Umbilical cord (tissue), 2 donors: Measurements from ENCODE around the gene TTC33. TPM values are rescaled to one million over a fixed set of nuclear protein-coding genes. Genes with fewer than 3 reads are reported as not detected.
A peak's percentile ranks its signal among the peaks of the same experiment; 100 is the strongest.
"Not testable (repeated sequence)": the region's sequence is repeated elsewhere in the genome, so short reads cannot be mapped to it uniquely, and the experiment has no call there.

ENCODE experiments used
- DNase-seq: peaks from one replicate; pipeline ENCODE4 v3.0.0-alpha.2; 2015; ENCODE audit warnings: low spot score
- total RNA-seq: library from RNA; depleted of rRNA; stranded (reverse); fragments of >200 nt; gene quantifications from one replicate; pipeline ENCODE4 v1.2.3, GENCODE V29; 2014; ENCODE audit warnings: low replicate concordance; ENCODE audit not compliant: insufficient read depth

The TTC33 gene
- total RNA-seq, 1 donor from 2014 or later = 31.5 TPM

DNA sequence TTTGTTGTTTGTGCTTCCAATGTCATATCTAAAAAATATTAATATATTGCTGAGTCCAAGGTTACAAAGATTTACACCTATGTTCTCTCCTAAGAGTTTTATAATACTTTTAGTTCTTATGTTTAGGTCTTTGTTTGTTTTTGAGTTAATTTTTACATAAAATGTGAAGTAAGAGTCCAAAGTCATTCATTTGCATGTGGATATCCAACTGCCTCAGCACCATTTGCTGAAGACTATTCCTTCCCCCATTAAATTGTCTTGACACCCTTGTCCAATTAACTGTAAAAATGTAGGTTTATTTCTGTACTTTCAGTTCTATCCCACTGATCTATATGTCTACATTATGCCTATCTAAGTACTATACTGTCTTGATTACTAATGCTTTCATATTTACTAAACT lies 35.7 kb downstream of the TTC33 start:
- DNase-seq = no peak

DNA sequence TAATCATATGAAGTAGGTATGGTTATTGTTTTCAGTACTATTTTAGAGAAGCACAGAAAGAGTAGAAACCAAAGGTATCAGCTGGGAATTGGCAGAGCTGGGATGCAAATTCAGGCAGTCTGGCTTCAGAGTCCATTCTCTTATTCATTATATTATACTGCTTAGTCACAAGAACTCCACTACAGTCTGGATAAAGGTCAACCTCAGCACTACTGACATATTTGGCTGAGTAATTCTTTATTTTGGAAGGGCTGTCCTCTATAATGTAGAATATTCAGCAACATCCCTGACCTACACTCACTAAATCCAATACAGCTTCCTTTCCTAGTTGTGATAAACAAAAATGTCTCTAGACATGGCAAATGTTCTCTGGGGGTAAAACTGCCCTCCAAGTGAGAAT lies 38.5 kb downstream of the TTC33 start:
- DNase-seq = no peak

DNA sequence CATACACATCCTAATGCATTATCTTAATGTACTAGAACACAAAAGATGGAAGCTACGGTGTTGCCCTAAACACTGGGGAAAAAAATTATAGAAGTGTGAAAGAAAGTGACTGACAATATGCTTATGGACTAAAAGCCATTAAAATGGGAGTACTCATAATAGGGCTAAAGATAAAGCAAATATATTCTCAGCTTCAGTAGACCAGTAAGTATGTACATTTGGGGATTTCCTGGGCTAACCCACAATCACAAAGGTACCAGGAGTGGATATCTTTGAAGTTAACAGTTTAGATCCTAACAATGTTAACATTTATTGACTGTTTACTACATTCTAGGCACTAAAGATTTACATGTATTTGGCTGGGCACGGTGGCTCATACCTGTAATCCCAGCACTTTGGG lies 39.2 kb downstream of the TTC33 start:
- no peak for DNase-seq

DNA sequence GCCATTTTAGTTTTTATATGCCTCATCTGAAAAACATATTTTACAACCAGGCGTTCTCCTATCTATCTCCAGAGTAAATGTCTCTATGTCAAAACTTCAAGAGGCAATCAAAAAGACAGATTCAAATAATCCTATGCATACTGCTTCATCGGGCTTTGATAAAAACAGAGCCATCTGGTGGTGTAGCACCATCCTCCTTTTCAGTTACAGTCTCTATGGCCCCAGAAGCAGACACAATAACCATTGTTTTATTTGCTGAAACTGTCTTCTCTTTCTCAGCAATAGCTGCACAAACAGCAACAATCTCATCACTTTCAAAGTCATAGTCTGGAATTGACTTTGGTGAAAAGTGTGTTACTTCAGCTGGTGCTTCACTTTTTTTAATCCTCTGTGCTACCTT lies 39.8 kb downstream of the TTC33 start:
- no peak for DNase-seq

DNA sequence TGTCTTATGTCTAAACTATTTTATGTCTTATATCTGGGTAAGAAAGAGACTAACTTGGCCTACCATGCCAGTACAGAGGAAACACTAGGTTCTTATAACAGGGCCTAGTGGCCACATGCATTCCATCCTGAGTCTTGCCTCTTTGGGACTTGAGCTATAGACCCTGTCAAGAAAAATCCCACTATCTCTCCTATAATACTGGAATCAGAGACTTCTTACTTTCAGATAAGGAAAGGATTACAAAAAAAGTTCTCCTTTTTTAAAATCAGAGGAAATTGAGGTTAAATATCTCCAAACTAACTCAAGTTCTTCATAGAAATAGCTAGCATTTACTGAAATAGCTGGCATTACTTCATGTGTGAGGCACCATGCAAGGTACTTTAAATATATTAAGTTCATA lies 41.8 kb downstream of the TTC33 start:
- DNase-seq = peak; percentile 92

DNA sequence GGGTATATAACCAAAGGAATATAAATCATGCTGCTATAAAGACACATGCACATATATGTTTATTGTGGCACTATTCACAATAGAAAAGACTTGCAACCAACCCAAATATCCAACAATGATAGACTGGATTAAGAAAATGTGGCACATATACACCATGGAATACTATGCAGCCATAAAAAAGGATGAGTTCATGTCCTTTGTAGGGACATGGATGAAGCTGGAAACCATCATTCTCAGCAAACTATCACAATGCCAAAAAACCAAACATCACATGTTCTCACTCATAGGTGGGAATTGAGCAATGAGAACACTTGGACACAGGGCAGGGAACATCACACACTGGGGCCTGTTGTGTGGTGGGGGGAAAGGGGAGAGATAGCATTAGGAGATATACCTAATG lies 45.2 kb downstream of the TTC33 start:
- DNase-seq = not testable (repeated sequence)

DNA sequence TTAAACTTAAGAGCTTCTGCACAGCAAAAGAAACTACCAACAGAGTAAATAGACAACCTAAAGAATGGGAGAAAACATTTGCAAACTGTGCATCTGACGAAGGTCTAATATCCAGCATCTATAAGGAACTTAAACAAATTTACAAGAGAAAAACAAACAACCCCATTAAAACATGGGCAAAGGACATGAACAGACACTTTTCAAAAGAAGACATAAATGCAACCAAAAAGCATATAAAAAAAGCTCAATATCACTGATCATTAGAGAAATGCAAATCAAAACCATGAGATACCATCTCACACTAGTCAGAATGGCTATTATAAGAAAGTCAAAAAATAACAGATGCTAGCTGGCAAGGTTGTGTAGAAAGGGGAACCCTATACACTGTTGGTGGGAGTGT lies 50.3 kb downstream of the TTC33 start:
- not testable (repeated sequence) for DNase-seq

DNA sequence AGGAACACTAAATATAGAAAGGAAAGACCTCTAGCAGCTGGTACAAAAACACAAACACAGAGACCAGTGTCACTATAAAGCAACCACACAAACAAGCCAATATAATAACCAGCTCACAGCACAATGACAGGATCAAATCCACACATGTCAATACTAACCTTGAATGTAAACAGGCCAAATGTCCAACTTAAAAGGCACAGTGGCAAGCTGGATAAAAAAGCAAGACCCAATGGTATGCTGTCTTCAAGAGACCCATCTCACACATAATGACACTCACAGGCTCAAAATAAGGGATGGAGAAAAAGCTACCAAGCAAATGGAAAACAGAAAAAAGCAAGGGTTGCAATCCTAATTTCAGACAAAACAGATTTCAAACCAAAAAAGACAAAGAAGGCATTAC lies 53.7 kb downstream of the TTC33 start:
- DNase-seq = not testable (repeated sequence)

DNA sequence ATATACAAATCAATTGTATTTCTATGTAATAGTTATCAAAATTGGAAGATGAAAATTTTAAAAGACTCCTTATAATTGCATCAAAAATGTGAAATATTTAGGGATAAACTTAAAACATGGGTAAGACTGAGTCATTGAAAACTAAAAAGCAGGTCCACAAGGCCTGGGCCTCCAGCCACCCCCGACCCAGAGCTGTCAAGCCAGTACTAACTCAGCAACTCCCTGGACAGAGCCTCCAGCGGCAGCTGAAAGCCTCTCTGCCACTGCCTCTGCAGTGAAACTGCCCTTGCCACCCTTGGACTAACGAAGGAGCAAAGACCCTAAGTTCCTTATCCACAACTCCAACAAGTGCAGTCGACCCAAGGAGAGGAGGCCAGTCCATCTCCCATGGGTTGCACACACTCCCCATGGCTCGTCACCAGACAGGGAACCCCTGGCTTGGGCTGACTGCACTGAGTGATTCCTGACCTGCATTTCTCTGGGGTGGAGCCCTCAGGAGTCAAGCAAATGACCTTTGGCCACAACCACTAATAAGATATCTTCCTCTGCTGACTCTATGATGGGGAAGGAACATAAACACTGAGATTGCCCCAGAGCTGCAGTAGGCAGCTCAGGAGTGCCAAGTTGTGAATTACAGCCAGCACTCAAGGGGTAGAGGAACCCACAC lies 55.5 kb downstream of the TTC33 start:
- DNase-seq = no peak

DNA sequence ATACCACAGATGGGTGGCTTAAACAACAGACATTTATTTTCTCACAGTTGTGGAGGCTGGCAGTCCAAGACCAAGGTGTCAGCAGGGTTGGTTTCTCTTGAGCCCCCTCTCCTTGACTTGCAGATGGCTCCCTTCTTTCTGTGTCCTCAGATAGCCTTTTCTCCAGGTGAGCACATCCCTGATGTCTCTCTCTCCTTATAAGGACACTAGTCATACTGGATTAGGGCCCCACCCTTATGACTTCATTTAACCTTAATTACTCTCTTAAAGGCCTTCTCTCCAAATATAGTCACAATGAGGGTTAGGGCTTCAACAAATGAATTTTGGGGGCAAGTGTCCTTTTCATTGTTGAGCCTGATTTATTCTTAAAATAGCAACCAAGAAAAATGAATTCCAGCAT lies 61.3 kb downstream of the TTC33 start:
- no peak for DNase-seq

DNA sequence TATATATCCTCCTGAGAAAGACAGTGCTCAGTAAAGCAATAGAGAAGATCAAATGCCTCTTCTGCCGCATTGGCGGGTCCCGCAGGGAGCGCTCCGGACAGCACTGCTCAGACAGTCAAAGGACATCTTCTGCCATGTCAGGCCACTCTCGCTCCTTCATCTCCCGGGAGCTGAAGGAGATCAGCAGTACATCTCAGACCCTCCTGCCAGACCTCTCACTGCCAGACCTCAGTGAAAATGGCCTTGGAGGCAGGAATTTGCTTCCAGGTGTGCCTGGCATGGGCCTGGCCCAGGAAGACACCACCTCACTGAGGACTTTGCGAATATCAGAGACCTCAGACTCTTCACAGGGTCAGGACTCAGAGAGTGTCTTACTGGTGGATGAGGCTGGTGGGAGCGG lies 63.9 kb downstream of the TTC33 start:
- no peak for DNase-seq

DNA sequence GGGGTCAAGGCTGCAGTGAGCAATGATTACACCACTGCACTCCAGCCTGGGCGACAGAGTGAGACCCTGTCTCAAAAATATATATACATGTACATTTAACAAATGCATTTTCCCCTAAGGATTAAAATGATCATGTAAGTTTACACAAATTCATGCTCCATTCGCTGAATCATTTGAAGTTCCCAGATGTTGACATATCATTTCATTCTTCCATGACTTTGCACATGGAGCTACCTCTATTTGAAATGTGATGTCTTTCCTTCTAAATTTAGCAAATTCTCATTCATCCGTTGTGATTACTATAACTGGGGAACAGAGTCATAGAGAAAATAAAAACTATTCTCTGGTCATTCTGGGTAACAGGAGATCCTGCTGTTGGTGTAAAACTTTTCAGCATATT lies 65.5 kb downstream of the TTC33 start:
- no peak for DNase-seq

DNA sequence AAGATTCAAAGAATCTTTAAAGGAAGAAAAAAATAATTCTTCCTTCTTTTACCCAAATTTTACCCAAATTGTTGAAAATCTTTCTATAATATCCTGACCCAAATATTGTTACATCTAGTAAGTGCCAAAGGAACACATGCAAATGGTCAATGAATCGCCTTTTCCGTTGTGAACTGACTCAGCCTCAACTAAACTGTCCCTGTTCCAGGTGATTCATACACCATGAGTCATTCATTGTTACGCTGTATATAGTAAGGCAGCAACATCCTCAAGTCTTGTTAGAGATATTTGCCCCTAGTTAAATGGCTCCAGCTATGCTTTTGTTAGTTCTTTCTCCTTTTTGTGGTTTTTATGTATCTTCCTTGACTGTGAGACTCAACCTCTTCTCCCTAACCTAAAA lies 66.3 kb downstream of the TTC33 start:
- peak; percentile 67 for DNase-seq

DNA sequence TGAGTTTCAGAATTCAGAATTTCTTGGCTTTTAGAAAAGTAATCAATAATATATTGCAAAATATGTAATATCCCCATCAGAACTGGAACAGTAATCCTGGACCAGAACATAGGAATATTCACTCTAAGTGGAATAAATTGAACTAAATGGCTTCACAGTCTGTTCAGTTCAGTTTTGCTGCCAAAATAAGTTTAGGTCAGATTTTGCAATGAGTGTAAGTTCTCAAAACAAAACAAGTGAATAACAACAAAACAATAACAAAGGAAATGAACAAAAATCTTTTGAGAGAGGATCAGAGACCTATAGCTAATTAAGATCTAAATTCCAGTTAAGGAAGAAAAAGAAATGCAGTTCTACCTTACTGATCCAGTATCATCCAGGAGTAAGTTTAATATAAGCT lies 66.8 kb downstream of the TTC33 start:
- no peak for DNase-seq

DNA sequence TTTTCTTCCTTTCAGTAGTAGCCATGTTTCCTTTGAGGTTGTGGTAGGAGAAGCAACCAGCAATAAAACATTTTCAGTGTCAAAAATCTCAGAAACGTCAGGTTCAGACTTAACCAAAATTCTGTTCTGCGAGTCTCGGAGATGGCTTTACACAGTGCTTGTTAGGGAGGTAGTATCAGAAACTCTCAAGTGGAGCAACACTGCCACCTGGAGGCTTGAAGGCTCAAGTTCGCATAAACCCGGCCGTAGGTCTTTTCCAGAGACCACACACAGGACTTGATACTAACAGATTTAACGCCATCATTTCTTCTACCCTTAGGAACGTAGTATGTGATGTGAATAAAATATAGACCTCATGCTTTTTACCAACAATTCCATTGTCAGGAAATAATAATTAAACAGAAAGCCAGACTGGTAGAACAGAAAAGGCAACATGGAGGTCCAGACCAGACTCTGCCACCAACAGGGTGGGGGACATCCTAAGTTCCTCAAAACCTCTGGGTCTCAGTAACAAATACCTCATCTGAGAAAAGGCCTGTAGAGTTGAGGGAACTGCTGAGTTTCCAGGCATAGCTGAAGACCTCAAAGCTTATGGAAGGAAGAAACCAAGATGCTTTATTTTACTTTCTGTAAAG lies 67.5 kb downstream of the TTC33 start:
- peak; percentile 91 for DNase-seq

DNA sequence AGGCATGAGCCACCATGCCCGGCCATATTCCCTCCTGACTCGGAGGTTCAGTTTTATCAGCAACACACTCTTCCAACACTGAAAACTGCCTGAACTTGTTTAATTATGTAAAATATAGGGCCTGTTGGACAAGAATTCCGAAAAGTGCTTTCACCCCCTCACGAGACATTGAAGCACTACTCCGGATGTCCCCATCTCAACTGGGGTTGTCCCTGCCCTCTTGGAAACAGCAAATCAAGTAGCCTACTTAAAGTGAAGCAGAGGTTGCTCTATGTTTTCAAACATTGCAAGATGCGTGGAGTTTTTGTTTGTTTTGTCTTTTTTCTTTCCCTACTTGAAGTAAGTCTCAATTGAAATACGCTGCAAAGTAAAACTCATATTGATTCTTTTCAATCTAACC lies 68.4 kb downstream of the TTC33 start:
- no peak for DNase-seq

DNA sequence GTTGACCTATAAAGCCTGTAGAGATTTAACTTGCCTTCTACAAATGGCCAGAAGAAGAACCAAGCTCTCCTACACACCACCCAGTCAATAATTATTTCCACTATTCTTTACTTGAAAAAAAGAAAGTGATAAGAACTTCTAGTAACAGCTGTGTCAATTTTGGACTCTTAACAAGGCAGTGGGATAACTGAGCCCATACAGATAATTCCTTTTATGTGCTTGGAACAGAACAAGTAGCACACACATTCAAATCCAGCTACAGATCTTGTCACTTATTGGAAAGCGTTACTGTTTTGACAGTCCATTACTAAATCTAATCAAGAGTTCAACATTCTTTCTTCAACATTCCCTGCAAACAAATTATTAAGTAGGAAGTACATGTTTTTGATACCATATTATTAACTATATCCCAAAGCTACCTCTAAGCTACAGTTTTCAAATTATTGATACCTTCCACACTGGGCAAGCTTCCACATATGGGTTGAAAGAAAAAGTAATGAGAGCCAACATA lies 69.7 kb downstream of the TTC33 start:
- no peak for DNase-seq

DNA sequence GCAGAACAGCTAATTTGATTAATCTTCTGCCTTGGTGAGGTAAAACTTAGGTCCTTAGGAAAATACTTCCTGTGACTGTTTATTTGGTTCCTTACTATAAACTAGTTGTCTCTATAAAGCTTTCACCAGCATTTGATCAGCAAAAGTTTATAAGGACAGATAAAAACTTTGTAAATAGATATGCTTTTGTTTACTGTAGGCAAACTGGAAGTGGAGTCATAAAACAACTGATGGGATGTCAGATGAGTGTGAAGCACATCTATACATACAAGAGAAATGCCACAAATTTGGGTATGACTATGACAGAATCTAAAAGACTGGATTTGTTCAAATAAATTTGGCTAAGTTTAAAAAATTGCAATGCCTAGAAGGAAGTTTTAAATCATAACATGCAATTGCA lies 70.6 kb downstream of the TTC33 start:
- no peak for DNase-seq

DNA sequence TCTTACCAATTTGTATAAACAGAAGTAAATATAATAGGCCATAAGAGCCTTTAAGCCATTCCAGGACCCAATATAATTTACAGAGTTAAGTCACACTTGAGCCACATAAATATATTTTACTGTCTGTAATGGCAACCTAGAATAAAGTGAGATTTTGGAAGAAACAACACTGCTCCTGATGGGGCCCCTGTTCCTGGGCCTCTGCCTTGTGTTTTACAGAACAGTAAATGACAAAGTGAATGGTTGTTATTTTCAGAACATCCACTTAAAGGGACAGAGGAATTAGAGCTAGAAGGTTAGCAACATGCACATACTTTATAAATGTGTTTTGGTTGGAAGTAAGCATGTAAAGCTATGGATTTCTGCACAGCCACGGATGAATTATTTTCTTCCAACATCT lies 72.5 kb downstream of the TTC33 start:
- DNase-seq = peak; percentile 31

DNA sequence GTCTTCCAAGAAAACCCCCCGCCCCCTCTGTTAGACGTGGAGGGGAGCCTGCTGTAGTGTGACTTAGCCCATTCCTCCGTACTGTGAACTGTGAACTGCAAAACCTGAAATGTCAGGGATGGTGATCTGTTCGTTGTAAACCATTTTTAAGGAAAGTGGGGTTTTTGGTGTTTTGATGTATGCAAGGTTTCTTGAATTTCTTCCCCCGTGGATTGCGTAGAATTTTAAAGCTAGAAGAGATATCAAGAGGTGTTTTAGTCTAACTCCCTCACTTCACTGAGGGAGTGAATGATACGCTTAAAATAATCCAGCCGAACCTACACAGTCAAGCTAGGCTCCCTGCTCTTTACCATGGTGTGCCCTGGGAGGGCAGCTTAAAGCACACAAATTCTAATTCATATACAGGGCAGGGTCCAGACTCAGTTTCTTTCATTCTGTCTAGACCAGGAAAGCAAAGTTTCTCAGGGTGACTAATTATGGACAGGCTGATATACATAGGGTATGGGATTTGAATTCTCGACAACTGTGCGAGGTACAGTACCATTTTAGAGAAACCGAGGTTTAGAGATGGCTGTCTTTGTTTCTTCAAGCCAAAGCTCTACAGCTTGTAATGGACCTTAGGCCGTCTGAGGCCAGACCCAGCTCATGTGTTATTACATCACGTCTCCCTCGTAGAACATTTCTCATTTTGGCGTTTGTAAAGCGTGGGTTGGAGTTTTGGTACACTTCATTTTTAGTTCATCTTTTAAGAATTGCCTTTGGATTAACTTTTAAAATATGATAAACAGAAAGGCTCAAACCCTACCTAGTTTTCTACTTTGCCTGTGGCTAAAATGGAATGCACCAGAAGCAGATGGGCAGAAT lies 73.4 kb downstream of the TTC33 start:
- DNase-seq = peak; percentile 42

DNA sequence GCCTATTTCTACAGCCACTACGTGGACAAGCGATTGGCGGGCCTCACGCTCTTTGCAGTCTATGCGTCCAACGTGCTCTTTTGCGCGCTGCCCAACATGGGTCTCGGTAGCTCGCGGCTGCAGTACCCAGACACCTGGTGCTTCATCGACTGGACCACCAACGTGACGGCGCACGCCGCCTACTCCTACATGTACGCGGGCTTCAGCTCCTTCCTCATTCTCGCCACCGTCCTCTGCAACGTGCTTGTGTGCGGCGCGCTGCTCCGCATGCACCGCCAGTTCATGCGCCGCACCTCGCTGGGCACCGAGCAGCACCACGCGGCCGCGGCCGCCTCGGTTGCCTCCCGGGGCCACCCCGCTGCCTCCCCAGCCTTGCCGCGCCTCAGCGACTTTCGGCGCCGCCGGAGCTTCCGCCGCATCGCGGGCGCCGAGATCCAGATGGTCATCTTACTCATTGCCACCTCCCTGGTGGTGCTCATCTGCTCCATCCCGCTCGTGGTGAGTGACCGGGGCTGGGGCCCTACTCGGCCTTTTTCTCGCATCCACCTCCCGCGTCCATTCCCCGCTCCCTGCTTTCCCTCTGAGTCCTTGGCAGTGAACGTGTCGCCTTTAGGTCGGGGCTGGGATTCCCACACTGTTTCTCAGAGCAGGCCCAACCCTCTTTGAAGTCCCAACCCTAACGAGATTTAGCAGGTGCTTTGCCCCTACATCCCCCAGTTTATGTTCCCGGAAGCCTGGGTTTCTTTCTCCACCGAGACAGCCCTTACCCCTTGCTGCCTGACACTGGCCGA lies 74.2 kb downstream of the TTC33 start:
- DNase-seq = peak; percentile 43
